ENCODE measurements around the gene PTPRT.
"Not testable (repeated sequence)": the region's sequence is repeated elsewhere in the genome, so short reads cannot be mapped to it uniquely, and the experiment has no call there.

The PTPRT gene

DNA sequence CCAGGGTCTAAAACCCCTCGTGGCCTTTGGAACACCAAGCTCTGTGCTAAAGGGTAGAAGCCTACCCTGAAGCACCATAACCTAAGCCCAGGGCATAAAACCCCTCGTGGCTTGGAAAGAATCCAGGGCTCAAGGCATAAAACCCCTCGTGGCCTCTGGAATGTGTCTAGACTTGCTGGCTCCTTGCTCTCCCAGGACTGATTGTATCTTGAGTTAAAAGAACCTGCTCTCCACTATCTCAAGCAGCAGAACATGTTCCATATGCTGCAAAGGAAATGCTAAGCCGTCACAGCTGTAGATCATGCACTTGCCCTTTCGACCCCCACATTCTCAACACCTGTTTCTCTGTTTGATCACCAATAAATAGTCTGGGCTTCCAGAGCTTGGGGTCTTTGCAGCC is 288.9 kb downstream of the PTPRT start:
- not testable (repeated sequence) for DNase-seq

- no peak for DNase-seq
Observed at GRCh38 chr20:42895020-42895419, 294.7 kb downstream of the PTPRT start.

- no peak for DNase-seq
Observed at GRCh38 chr20:42894483-42894882, 295.2 kb downstream of the PTPRT start.

DNA sequence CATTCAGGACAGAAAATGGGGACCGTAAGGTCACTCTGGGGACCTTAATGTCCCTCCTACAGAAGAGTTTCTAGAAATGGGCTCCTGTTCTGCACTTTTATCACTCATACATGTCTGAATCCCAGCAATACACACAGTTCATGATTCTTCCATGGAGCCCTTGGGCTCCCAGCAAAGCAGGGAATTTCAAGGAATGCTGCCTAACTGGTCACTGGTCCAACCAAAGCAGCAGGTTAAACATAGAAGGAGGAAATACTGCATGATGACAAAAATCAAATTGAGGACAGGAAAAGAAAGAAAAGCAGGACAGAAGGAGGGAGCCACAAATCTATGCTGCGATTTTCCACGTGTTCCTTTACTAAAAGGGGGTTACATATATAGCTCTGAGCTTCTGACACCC is 300.2 kb downstream of the PTPRT start:
- DNase-seq, result no peak

DNA sequence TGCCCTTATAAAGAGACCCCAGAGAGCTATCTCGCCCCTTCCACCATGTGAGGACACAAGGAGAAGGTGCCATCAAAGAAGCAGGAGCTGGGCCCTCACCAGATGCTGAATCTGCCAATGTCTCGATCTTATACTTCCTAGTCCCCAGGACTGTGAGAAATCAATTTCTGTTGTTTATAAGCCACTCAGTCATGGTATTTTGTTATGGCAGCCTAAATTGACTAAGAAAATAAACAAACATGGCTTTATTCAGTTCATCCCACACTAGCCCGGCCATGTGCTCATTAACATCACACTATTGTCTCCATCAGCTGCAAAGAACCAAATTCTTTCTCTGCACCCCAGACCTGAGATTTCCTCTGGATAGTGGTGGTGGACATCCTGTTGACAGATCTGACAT is 302.4 kb downstream of the PTPRT start:
- DNase-seq, result no peak

DNA sequence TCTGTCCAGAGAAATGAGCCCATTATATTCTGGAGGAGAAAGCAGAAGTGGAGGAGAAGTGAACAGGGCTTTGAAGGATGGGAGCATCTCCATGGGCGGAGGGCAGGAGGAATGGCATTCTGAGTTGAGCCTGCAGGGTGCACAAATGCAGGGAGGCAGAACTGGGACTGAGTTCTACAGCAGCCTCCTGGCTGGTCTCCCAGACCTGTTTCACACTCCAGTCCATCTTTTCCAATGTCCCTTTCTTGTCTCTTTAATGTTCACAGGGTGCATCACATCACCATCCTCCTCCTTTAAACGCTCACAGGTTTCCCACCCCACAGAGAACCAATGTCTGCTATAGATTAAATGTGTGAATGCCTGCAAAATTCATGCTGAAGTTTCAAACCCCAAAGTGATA is 302.9 kb downstream of the PTPRT start:
- DNase-seq, result no peak

DNA sequence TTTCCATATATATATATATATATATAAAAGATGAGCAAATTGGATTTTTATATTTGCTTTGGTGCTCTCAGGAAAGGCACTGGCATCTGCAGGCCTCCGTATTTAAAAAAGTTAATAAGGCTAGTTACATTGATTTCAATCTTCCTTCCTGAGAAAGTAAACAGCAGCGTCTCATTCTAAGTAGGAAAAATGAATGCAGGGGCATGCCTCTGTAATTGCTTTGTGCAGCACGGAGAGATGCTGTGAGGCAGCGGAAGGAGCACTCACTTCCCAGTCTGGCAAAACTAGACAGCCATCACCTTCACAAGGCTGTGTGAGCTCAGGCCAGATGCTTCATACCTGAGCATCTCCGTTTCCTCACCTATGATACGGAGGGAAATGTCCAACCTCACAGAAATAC is 303.7 kb downstream of the PTPRT start:
- DNase-seq, result no peak

DNA sequence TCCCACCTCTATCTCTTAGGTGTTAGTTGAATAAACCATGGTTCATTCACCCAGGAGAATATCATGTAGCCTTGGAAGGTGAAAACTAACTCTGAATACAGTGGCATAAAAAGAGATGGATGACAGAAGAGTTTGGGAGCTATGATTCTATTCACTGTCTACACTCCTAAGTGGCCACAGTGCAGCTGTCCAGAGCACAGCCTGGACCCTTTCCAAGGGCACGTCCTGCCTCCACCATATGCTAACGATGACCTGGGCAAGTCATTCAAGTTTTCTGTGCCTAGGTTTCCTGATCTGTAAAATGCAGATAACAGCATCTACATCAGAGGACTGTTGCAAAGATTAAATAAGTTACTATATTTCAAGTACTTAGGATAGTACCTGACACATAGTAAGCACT is 314.1 kb downstream of the PTPRT start:
- DNase-seq, result no peak

- DNase-seq, result no peak
Observed at GRCh38 chr20:42873259-42873658, 316.4 kb downstream of the PTPRT start.

DNA sequence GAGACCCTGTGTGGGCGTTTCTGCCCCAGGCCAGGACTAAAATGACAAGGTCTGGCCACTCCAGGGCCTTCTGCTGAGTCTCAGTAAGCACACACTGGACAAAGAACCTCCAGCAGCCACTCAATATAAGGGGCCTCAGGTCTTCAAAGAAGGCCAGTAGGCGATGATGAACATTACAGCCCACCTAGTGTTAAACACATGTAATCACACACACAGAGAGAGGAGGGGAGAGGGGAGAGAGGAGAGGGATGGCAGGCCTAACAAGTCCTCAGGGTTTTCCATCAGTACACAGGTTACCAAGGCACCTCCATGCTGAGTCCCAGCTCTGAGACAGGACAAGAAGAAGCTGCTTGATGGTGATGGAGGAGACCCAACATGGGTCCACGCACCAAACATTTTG is 325.6 kb downstream of the PTPRT start:
- DNase-seq, result no peak

DNA sequence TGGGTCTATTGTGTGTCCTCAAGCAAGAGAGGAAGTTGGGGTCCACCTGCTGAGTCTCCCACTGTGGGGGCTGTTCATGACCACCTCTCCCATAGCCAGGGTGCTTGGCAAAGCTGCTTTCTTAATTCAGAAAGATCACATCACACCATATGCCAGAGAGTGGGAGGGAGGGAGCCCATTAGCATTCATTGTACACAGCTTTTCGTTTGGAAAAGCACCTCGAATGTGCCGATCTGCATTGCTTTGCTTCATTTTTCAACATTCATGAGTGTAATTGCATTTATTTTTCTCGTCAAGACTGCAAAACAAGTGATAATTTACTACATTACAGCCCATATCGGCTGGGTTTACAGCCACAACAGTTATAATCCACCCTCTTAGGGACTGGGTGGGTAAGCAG is 327.3 kb downstream of the PTPRT start:
- no peak for DNase-seq

- no peak for DNase-seq
Observed at GRCh38 chr20:42857446-42857845, 332.3 kb downstream of the PTPRT start.

DNA sequence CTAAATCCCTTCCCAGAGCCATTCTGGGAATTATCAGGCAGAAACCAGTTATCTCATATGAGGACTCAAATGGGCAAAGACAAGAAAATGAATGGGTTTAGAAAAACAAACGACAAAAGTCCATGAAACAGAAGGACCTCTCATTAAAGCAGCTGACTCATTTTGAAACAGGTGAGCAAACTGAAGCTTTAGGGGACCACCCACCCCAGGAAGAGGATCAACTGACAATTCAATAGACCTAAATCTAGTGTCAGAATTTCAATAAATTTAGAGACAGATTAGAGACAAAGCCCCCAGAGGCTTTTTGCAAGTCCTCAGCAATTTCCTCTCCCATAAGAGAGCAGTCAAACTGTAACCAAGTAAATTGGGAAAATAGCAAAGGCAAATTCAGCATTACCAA is 333.8 kb downstream of the PTPRT start:
- no peak for DNase-seq

- DNase-seq, result no peak
Observed at GRCh38 chr20:42852691-42853090, 337.0 kb downstream of the PTPRT start.

DNA sequence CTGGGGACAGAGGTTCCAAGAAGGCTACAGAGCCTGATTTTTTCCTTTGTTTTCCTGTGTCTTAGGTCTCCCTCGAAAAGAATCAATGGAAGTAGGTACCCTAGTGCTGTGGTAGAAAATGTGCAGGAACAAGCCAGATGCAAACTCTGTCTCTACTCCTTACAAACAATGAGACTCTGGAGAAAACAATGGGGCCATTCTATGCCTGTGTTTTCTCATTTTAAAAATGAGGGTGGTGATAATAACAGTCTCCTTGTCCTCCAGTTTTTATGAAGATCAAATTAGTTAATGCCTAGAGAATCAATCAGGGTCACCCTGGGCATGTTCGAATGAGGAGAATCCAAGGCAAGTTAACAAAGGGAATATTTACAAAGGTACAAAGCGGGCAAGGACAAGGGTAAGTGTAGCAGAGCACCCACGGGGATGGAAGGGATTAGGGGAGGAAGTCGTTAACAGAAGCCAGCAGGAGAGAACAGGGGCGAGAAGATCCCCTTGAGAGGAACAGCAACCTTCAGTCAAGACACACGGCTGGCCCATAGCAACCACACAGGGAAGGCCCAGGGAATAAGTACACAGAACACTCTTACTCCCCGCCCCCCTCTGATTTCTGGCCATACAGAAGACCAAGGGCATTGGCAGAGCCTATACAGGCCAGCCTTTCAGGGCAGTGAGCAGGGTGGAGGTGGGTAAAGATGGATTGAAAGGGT is 342.8 kb downstream of the PTPRT start:
- no peak for DNase-seq

GRCh38 chr20:42844751-42845150 is 345.0 kb downstream of the PTPRT start:
- no peak for DNase-seq

DNA sequence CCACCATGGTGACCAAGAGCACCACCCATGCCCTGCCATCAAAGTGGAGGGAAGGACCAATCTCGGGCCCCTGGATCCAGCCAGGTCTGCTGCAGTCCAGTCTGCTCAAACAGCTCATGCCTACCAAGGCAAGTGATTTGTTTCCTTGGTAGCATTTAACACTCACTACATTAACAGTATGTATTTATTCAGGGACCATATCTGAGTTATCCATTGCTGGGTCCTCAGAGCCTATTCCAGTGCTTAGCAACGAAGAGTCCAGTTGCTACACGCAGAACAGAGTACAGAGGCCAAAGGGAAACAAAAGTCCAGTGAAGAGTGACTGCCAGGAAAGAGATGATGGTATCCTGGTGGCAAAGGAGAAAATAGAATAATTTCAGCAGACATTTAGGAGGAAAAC is 352.2 kb downstream of the PTPRT start:
- no peak for DNase-seq

- DNase-seq, result no peak
Observed at GRCh38 chr20:42836339-42836738, 353.4 kb downstream of the PTPRT start.

DNA sequence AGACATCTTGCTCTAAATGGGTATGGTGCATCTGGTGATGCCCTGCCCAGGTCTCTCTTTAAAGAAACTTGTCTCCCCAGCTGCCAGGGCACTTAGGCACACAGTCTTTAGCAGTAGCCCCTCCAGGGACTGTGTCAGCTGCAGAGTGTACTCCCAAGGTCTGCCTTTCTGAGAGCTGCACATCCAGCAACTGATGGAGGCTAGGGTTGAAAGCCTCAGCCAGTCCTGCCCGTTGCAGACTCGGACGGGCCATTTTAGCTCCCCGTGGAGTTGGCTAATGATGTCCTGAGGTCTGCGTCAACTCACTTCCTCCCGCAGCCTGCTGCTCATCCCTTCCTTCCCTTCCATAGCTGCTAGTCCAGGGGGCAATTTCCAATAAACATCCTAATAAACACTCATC is 381.8 kb downstream of the PTPRT start:
- no peak for DNase-seq

DNA sequence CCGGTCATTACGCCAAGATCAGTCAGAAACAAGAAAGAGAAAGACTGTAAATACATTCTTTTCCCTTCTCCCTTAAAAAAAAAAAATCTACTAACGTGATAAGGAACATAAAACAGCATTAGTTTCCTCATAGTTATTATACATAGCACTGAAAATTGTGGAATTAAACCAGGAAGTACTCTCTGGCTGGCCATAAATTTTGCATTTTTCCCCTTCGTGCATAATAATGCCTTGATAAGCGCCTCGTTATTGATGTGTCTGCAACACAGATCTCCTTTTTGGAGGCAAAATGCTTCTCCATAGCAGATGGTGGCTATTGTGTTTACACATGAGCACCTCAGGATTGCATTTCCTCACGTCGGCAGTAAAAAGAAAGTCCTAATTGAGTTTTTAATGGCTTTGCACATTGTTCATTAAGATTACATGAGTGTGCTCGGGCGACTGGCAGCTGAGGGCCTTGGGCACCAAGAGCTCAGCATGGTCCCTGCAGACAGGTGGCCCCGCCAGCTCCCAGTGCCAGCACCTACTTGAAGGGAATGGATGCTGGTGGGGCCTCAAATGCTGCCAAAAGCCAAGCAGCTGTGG is 394.5 kb downstream of the PTPRT start:
- no peak for DNase-seq

DNA sequence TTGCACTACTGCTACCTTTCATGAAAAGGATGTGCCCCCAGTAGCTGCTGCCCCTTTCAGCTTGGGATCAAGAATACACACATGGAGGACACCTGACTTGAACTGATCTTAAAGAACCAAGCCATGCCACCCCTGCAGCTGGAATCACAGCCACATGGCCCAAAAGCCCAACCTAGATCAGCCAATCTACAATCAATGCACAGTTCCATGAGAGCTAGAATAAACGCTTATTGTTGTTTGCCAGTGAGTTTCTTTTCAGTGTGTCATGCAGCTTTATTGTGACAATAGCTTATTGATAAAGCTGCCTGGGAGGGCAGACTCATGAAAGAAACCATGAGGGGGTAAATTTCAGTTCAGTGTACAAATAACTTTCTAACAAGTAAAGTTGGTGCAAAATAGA is 397.7 kb downstream of the PTPRT start:
- no peak for DNase-seq

GRCh38 chr20:42790111-42790510 is 399.6 kb downstream of the PTPRT start:
- DNase-seq, result no peak

- DNase-seq, result no peak
Observed at GRCh38 chr20:42788707-42789106, 401.0 kb downstream of the PTPRT start.

DNA sequence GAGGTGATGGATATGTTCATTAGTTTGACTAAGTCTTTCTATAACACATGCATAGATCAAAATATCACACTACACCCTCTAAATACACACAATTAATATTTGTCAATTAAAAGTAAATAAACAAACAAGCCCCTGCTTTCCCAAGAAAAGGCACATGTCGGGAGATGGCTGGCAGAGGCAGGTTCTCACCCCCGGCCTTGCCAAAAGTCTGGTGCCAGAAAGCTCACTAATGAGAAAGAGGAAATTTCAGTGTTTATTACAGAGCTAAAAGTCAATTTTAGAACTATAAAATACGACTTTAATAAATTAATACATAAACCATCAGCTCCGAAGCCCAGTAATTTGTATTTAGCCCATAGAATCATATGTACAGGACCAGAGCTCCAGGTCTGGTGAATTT is 404.7 kb downstream of the PTPRT start:
- DNase-seq, result no peak

DNA sequence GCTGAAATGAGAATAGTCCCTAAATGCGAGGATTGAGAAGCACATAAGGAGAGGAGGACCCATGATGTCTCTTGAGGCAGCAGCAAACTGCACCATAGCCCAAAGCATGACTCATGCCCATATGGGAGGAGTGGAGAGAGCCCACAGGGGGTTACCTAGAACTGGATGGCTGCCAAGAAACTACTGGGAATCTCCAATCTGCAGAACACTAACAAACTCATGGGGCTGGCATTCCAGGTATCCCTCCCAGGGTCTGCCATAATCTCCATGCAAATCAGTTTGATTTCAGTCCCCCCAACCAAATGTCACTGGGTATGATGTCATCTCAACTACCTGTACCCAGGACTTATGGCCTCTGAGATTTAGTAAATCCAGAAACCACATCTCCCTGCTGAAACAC is 410.5 kb downstream of the PTPRT start:
- DNase-seq, result no peak
